Type B pancreatic cell (in vitro differentiated cells): Measurements from ENCODE around the gene STX5. TPM values are rescaled to one million over a fixed set of nuclear protein-coding genes. Genes with fewer than 3 reads are reported as not detected.

Experiments
- DNase-seq: peaks from one replicate; pipeline ENCODE4 v3.0.0; 2021; ENCODE audit warnings: mixed read lengths; ENCODE audit not compliant: unreplicated experiment; ENCODE audit errors: extremely low spot score
- H3K27ac Mint-ChIP-seq: 2 replicates; pipeline ENCODE4 v1.8.0; 2021; ENCODE audit warnings: mild to moderate bottlenecking, mixed read lengths
- H3K27me3 Mint-ChIP-seq: 2 replicates; pipeline ENCODE4 v1.8.0; 2021; ENCODE audit warnings: mixed read lengths
- H3K36me3 Mint-ChIP-seq: 2 replicates; pipeline ENCODE4 v1.8.0; 2021; ENCODE audit warnings: mixed read lengths
- H3K4me1 Mint-ChIP-seq: one replicate; pipeline ENCODE4 v1.8.0; 2021; ENCODE audit warnings: mixed read lengths; ENCODE audit not compliant: unreplicated experiment
- H3K4me3 Mint-ChIP-seq: 2 replicates; pipeline ENCODE4 v1.8.0; 2021; ENCODE audit warnings: mild to moderate bottlenecking, mixed read lengths
- H3K9me3 Mint-ChIP-seq: 2 replicates; pipeline ENCODE4 v1.8.0; 2021; ENCODE audit warnings: mixed read lengths
- microRNA-seq: library from miRNA; unstranded; fragments of <30 nt; microRNA quantifications from one replicate; pipeline ENCODE4, GENCODE V29; 2020
- total RNA-seq: library from RNA; stranded (reverse); gene quantifications from 2 replicates; pipeline ENCODE4 v1.2.1, GENCODE V29; 2021; ENCODE audit warnings: low replicate concordance
- TF ChIP-seq, protein P1 (sequence below): fragments of 200-600 bp; sonication (generic); conservative IDR thresholded peaks from 2 replicates; pipeline ENCODE4 v1.5.0; 2021; ENCODE audit warnings: antibody characterized with exemption, mild to moderate bottlenecking

Gene STX5
- total RNA-seq, 1 donor from 2014 or later = 42.4 TPM

GRCh38 chr11:62757846-62758788 lies 73.7 kb downstream of the STX5 start:
- Mint-ChIP-seq H3K4me1 (peaks cover 18% of the 10 kb centered on the region), H3K27ac (no peak overlapping the region), H3K4me3 (no peak overlapping the region), H3K9me3 (no peaks in the 10 kb centered on the region), H3K36me3 (peaks cover 8% of the 10 kb centered on the region), H3K27me3 (no peaks in the 10 kb centered on the region)
- no peak for DNase-seq
- TF ChIP-seq, protein P1, sequence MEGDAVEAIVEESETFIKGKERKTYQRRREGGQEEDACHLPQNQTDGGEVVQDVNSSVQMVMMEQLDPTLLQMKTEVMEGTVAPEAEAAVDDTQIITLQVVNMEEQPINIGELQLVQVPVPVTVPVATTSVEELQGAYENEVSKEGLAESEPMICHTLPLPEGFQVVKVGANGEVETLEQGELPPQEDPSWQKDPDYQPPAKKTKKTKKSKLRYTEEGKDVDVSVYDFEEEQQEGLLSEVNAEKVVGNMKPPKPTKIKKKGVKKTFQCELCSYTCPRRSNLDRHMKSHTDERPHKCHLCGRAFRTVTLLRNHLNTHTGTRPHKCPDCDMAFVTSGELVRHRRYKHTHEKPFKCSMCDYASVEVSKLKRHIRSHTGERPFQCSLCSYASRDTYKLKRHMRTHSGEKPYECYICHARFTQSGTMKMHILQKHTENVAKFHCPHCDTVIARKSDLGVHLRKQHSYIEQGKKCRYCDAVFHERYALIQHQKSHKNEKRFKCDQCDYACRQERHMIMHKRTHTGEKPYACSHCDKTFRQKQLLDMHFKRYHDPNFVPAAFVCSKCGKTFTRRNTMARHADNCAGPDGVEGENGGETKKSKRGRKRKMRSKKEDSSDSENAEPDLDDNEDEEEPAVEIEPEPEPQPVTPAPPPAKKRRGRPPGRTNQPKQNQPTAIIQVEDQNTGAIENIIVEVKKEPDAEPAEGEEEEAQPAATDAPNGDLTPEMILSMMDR = no peak

Small RNA genes lying within 50 kb of the gene (microRNA-seq; reads per million reads assigned to microRNA genes)
- gene MIR6514 (2.2 reads per million), gene MIR6748 (not detected)

Other genes starting within 250 kb of the STX5 start
- gene TUT1, start 240.5 kb downstream of the STX5 start, total RNA-seq = 15.0 and 22.1 TPM in 2 replicates
- 148 and 152 TPM in 2 replicates for gene MTA2, start 230.2 kb downstream of the STX5 start, total RNA-seq
- 46.0 and 76.0 TPM in 2 replicates for gene EML3, start 219.3 kb downstream of the STX5 start, total RNA-seq
- gene ROM1, start 218.8 kb downstream of the STX5 start, total RNA-seq = 1.4 and 1.8 TPM in 2 replicates
- 43.4 and 50.0 TPM in 2 replicates for gene B3GAT3, start 210.1 kb downstream of the STX5 start, total RNA-seq
- 278 and 372 TPM in 2 replicates for gene GANAB, start 185.4 kb downstream of the STX5 start, total RNA-seq
- 26.5 and 28.3 TPM in 2 replicates for gene INTS5, start 178.7 kb downstream of the STX5 start, total RNA-seq
- gene C11orf98, start 166.8 kb downstream of the STX5 start, total RNA-seq = 69.1 and 69.2 TPM in 2 replicates
- 17.7 and 28.0 TPM in 2 replicates for gene CSKMT, start 166.7 kb downstream of the STX5 start, total RNA-seq
- 11.2 and 11.7 TPM in 2 replicates for gene UQCC3, start 160.4 kb downstream of the STX5 start, total RNA-seq
- 6.1 and 8.1 TPM in 2 replicates for gene LBHD1, start 159.8 kb downstream of the STX5 start, total RNA-seq
- gene UBXN1, start 153.0 kb downstream of the STX5 start, total RNA-seq = 76.5 and 113 TPM in 2 replicates
- gene LRRN4CL, start 142.5 kb downstream of the STX5 start, total RNA-seq = 0.21 and 1.0 TPM in 2 replicates
- gene BSCL2, start 124.6 kb downstream of the STX5 start, total RNA-seq = 93.5 and 94.6 TPM in 2 replicates
- 0.88 and 4.7 TPM in 2 replicates for gene GNG3, start 124.4 kb downstream of the STX5 start, total RNA-seq
- 44.8 and 63.7 TPM in 2 replicates for gene HNRNPUL2, start 104.6 kb downstream of the STX5 start, total RNA-seq
- gene TTC9C, start 103.6 kb downstream of the STX5 start, total RNA-seq = 34.1 and 39.0 TPM in 2 replicates
- gene ZBTB3, start 77.9 kb downstream of the STX5 start, total RNA-seq = 6.3 and 10.1 TPM in 2 replicates
- gene POLR2G, start 70.5 kb downstream of the STX5 start, total RNA-seq = 68.8 and 98.7 TPM in 2 replicates
- gene TAF6L, start 60.7 kb downstream of the STX5 start, total RNA-seq = 23.8 and 37.6 TPM in 2 replicates
- 41.1 and 53.1 TPM in 2 replicates for gene TMEM179B, start 44.6 kb downstream of the STX5 start, total RNA-seq
- gene TMEM223, start 40.0 kb downstream of the STX5 start, total RNA-seq = 21.9 and 23.3 TPM in 2 replicates
- 111 TPM in 2 replicates for gene NXF1, start 26.6 kb downstream of the STX5 start, total RNA-seq
- not detected in 2 replicates for gene TEX54, start 790 bp upstream of the STX5 start, total RNA-seq
- 47.6 and 58.3 TPM in 2 replicates for gene WDR74, start 7.5 kb upstream of the STX5 start, total RNA-seq
- 190 and 287 TPM in 2 replicates for gene SLC3A2, start 48.8 kb upstream of the STX5 start, total RNA-seq
- gene CHRM1, start 89.3 kb upstream of the STX5 start, total RNA-seq = 0.29 and 2.1 TPM in 2 replicates
- gene SLC22A6, start 152.9 kb upstream of the STX5 start, total RNA-seq = 1.5 TPM in 1 of 2 replicates, not detected in the other
- 0.17 and 0.85 TPM in 2 replicates for gene SLC22A8, start 183.8 kb upstream of the STX5 start, total RNA-seq